Measurements from ENCODE around the gene ZNF444. TPM values are rescaled to one million over a fixed set of nuclear protein-coding genes. Genes with fewer than 3 reads are reported as not detected.

Gene ZNF444
- total RNA-seq, 1 donor from 2014 or later, result 40.2 TPM

- no peak for DNase-seq (ENCODE audit: low read depth)
- TF ChIP-seq CTCF (conservative IDR thresholded peaks at IDR 0.05; ENCODE audit: low read depth, low read length), result no peak
- no peak overlapping the region for H3K4me3 ChIP-seq (ENCODE audit: low read depth, low read length)
These were observed 26.9 kb upstream of the ZNF444 start for GRCh38 chr19:56114051-56114777.

DNA sequence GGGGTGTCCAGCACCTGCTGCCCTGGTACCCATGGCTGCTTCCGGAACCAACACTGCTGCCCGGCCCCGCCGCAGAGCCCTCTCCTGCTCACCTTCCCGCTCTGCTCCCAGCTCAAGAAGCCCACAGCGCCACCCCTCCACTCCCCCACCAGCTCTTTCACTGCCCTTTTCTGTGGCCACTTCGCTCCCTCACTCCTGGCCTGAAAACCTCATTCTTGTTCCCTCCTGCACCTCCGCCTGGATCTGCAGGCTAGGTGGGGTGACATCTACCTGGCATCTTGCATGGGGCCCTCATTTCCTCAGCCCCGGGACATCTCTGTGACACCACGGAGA is 26.3 kb upstream of the ZNF444 start:
- no peak for TF ChIP-seq CTCF (conservative IDR thresholded peaks at IDR 0.05; ENCODE audit: low read depth, low read length)
- H3K4me3 ChIP-seq (ENCODE audit: low read depth, low read length), result no peak overlapping the region
- no peak for DNase-seq (ENCODE audit: low read depth)

DNA sequence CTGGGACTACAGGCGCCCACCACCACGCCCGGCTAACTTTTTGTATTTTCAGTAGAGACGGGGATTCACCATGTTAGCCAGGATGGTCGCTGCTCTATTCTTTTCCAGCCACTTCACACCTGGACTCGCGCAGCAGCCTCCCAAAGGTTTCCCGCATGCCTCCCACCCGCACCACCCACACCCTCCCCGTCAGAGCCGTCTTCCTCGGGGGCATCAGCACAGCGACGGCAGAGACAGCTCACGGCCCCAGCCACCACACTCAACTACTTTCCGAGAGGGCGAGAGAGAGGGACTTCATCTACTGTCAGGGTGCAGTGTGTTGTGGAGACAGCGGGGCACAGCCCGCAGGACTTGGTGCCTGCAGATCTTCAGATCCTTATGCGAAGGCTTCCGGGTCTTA is 25.6 kb upstream of the ZNF444 start:
- no peak for TF ChIP-seq CTCF (conservative IDR thresholded peaks at IDR 0.05; ENCODE audit: low read depth, low read length)
- no peak for DNase-seq (ENCODE audit: low read depth)
- H3K4me3 ChIP-seq (ENCODE audit: low read depth, low read length), result no peak overlapping the region

DNA sequence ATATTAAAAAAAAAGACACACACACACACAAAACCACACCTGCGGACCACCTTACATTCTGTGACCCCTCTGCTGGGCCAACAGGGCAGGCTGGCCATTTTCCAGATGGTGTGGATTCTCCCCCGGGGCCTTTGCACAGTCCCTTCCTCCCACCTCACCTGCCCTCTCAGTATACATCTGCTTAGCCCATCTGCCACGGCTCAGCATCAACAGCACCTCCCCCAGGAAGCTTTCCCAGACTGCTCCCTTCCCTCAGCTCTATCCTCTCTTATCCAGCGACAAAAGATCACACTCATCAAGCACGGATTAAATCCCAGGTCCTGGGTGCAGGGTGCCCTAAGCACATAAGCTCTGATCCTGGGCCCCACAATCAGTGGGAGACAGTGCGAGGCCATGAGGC is 24.5 kb upstream of the ZNF444 start:
- no peak overlapping the region for H3K4me3 ChIP-seq (ENCODE audit: low read depth, low read length)
- DNase-seq (ENCODE audit: low read depth), result no peak
- no peak for TF ChIP-seq CTCF (conservative IDR thresholded peaks at IDR 0.05; ENCODE audit: low read depth, low read length)

DNA sequence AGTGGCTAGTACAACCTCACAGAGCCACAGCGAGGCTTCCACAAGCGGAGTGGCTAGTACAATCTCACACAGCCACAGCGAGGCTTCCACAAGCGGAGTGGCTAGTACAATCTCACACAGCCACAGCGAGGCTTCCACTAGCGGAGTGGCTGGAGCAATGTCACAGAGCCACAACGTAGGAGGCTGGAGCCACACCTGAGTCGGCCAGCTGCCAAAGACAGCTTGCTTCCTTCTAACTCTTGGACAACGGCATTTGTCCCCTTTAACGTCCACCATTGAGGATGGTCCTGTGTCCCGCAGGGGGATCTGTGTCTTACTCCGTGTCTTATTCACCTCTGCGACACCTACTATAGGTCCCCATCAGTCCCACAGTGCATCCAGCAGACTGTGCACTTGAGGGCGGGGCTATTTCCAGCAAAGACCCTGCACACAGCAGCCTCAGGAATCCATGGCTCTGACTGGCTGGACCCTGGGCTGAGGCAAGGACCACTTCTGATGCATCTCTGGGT is 23.7 kb upstream of the ZNF444 start:
- DNase-seq (ENCODE audit: low read depth), result no peak
- H3K4me3 ChIP-seq (ENCODE audit: low read depth, low read length), result no peak overlapping the region
- no peak for TF ChIP-seq CTCF (conservative IDR thresholded peaks at IDR 0.05; ENCODE audit: low read depth, low read length)

- DNase-seq (ENCODE audit: low read depth), result no peak
- no peak overlapping the region for H3K4me3 ChIP-seq (ENCODE audit: low read depth, low read length)
- TF ChIP-seq CTCF (conservative IDR thresholded peaks at IDR 0.05; ENCODE audit: low read depth, low read length), result no peak
These were observed 23.2 kb upstream of the ZNF444 start for GRCh38 chr19:56117889-56118288.
